Measurements from ENCODE around the gene RRBP1.

RRBP1 gene

GRCh38 chr20:17624070-17624469 is 58.0 kb downstream of the RRBP1 start:
- no peak for DNase-seq (ENCODE audit: low read depth, low spot score)

- DNase-seq (ENCODE audit: low read depth, low spot score) = no peak
Observed at GRCh38 chr20:17622851-17623508, 59.1 kb downstream of the RRBP1 start.

GRCh38 chr20:17622086-17622850 is 59.8 kb downstream of the RRBP1 start:
- DNase-seq (ENCODE audit: low read depth, low spot score) = no peak

GRCh38 chr20:17621229-17621968 is 60.6 kb downstream of the RRBP1 start:
- DNase-seq (ENCODE audit: low read depth, low spot score) = no peak

GRCh38 chr20:17620371-17621228 is 61.4 kb downstream of the RRBP1 start:
- no peak for DNase-seq (ENCODE audit: low read depth, low spot score)

GRCh38 chr20:17619351-17620093 is 62.5 kb downstream of the RRBP1 start:
- peak; percentile 36 for DNase-seq (ENCODE audit: low read depth, low spot score)

GRCh38 chr20:17618673-17619013 is 63.4 kb downstream of the RRBP1 start:
- DNase-seq (ENCODE audit: low read depth, low spot score) = no peak

GRCh38 chr20:17617868-17618672 is 64.0 kb downstream of the RRBP1 start:
- no peak for DNase-seq (ENCODE audit: low read depth, low spot score)

GRCh38 chr20:17617212-17617867 is 64.7 kb downstream of the RRBP1 start:
- DNase-seq (ENCODE audit: low read depth, low spot score) = peak; percentile 78

GRCh38 chr20:17616480-17617211 is 65.4 kb downstream of the RRBP1 start:
- DNase-seq (ENCODE audit: low read depth, low spot score) = no peak

- DNase-seq (ENCODE audit: low read depth, low spot score) = no peak
Observed at GRCh38 chr20:17615645-17616479, 66.2 kb downstream of the RRBP1 start.

GRCh38 chr20:17614812-17615644 is 67.0 kb downstream of the RRBP1 start:
- DNase-seq (ENCODE audit: low read depth, low spot score) = no peak

GRCh38 chr20:17614176-17614811 is 67.7 kb downstream of the RRBP1 start:
- DNase-seq (ENCODE audit: low read depth, low spot score) = peak; percentile 42

GRCh38 chr20:17613328-17614175 is 68.5 kb downstream of the RRBP1 start:
- no peak for DNase-seq (ENCODE audit: low read depth, low spot score)

- DNase-seq (ENCODE audit: low read depth, low spot score) = no peak
Observed at GRCh38 chr20:17612992-17613327, 69.1 kb downstream of the RRBP1 start.

All from ELF-1 (cell line).